ENCODE measurements around the gene PGBD1. TPM values are rescaled to one million over a fixed set of nuclear protein-coding genes. Genes with fewer than 3 reads are reported as not detected.

The PGBD1 gene
- total and polyA plus RNA-seq, 2 of the 8 experiments (the other 6 are each of a cell fraction or from before 2014, with no cell fraction given) = 2.5 to 9.2 TPM

GRCh38 chr6:28257042-28257441 is 24.3 kb upstream of the PGBD1 start:
- Histone ChIP-seq H3K79me2 (ENCODE audit: control insufficient read depth in 1 of 2, insufficient read depth in 2 of 2, low read length in 2 of 2) (no peaks in the 10 kb centered on the region), H3K9me3 (ENCODE audit: insufficient read depth in 2 of 2, low read depth in 1 of 2, low read length in 1 of 2) (no peaks in the 10 kb centered on the region), H2AK5ac (ENCODE audit: low read depth, low read length) (no peak overlapping the region), H3K23me2 (ENCODE audit: low read depth, low read length) (no peaks in the 10 kb centered on the region), H3K56ac (replicated peaks; ENCODE audit: insufficient read length, low read depth, low read length) (no peak overlapping the region), H3K14ac (ENCODE audit: insufficient read length) (no peak overlapping the region), H3K27ac (ENCODE audit: low read depth, low read length) (no peak overlapping the region), H3K4me3 (ENCODE audit: extremely low read depth in 1 of 4, insufficient read depth in 2 of 4, low read depth in 3 of 4, low read length in 4 of 4) (no peak overlapping the region), H2BK120ac (replicated peaks; ENCODE audit: low read depth, low read length) (no peak overlapping the region), H2AFZ (ENCODE audit: low read length) (no peak overlapping the region), H3K4me1 (replicated peaks in 1 of 4; ENCODE audit: control insufficient read depth in 3 of 4, insufficient read depth in 4 of 4, low read length in 3 of 4) (peaks cover 0 to 2% (median 1%) of the 10 kb centered on the region in 4 experiments; a peak in 1 of 7 replicates), H3K4ac (replicated peaks; ENCODE audit: insufficient read length, low read depth, low read length) (no peak overlapping the region), H4K20me1 (replicated peaks in 1 of 2; ENCODE audit: control insufficient read depth in 1 of 2, insufficient read depth in 2 of 2, low read length in 2 of 2) (no peaks in the 10 kb centered on the region), H2BK15ac (ENCODE audit: low read length) (no peak overlapping the region), H3K27me3 (replicated peaks in 1 of 4; ENCODE audit: control insufficient read depth in 3 of 4, extremely low read depth in 1 of 4, insufficient read depth in 3 of 4, low read length in 3 of 4) (0 out of 7 replicates have a peak, but pooled peaks cover 0 to 3% (median 0%) of the 10 kb centered on the region in 4 experiments), H3K23ac (ENCODE audit: insufficient read length) (no peak overlapping the region), H4K8ac (ENCODE audit: extremely low read depth, insufficient read depth, low read length) (no peak overlapping the region), H3K79me1 (ENCODE audit: low read depth, low read length) (no peaks in the 10 kb centered on the region), H4K91ac (replicated peaks; ENCODE audit: insufficient read length, low read length) (no peak overlapping the region), H2BK20ac (ENCODE audit: low read length) (no peak overlapping the region), H3K18ac (ENCODE audit: extremely low read depth, low read length) (no peak overlapping the region), H3K4me2 (ENCODE audit: insufficient read depth in 1 of 2, low read depth in 2 of 2, low read length in 2 of 2) (no peak overlapping the region), H3K36me3 (ENCODE audit: control insufficient read depth in 2 of 4, insufficient read depth in 4 of 4, low read length in 3 of 4) (no peaks in the 10 kb centered on the region), H2BK12ac (ENCODE audit: low read depth, low read length) (no peak overlapping the region), H3K9ac (replicated peaks in 1 of 4; ENCODE audit: extremely low read depth in 1 of 4, low read depth in 3 of 4, low read length in 3 of 4) (no peak overlapping the region), H4K5ac (ENCODE audit: insufficient read length, low read depth, low read length) (no peak overlapping the region), H2BK5ac (ENCODE audit: low read depth, low read length) (no peak overlapping the region)
- 0% methylated on average over 1 of the region's 1 CpG; no CpG with 5 or more reads in 1 of the 2 experiments for WGBS, 2 experiments (ENCODE audit: extremely low coverage in 1 of 2, insufficient coverage in 1 of 2, insufficient read length in 1 of 2, insufficient replicate concordance in 2 of 2, low coverage in 1 of 2, low lambda C conversion rate in 2 of 2, missing lambda C conversion rate in 1 of 2)
- TF ChIP-seq RAD21 (IDR thresholded peaks at IDR 0.05 in 1 of 2, conservative IDR thresholded peaks at IDR 0.05 in 1 of 2; ENCODE audit: low read depth in 2 of 2, low read length in 2 of 2) (no peak), E2F6 (IDR thresholded peaks at IDR 0.05) (no peak), CBX8 (IDR thresholded peaks at IDR 0.05; ENCODE audit: borderline replicate concordance, low read depth, low read length) (no peak), POLR2A (IDR thresholded peaks at IDR 0.05; ENCODE audit: control extremely low read depth in 1 of 2, low read depth in 2 of 2, low read length in 2 of 2) (no peak), KDM4A (IDR thresholded peaks at IDR 0.05; ENCODE audit: low read depth, low read length, severe bottlenecking) (no peak), SIX5 (IDR thresholded peaks at IDR 0.05; ENCODE audit: low read depth, low read length) (no peak), SP4 (IDR thresholded peaks at IDR 0.05; ENCODE audit: low read length) (no peak), YY1 (IDR thresholded peaks at IDR 0.05; ENCODE audit: low read depth, low read length) (no peak), SRF (IDR thresholded peaks at IDR 0.05; ENCODE audit: low read depth, low read length) (no peak), MAX (IDR thresholded peaks at IDR 0.05) (no peak)
- FAIRE-seq (no peak), DNase-seq (ENCODE audit: low read depth in 1 of 2, low spot score in 2 of 2) (no peak)
- CTCF ChIA-PET (ENCODE audit: partially characterized antibody) = no interaction called here
- POLR2A ChIA-PET (ENCODE audit: partially characterized antibody) = interaction anchor here (1.6 kb wide), 1 partner anchor 11 kb away, joined by 4 read pairs; no protein-coding TSS in a partner anchor

All from H1 (cell line).